Endometrium (tissue), 2 donors: ENCODE data around the gene YY1.
"Not testable (repeated sequence)": the region's sequence is repeated elsewhere in the genome, so short reads cannot be mapped to it uniquely, and the experiment has no call there.

ENCODE experiments used
- FAIRE-seq: peaks from 2 replicates; lab custom pipeline; 2012; peaks lifted over from hg19 to GRCh38; lab: Jason Lieb, UNC
- donor health status: control.
- donor health status: control.

YY1 gene

GRCh38 chr14:100296106-100296651 lies 57.2 kb downstream of the YY1 start:
- FAIRE-seq: no peak

- FAIRE-seq: not testable (repeated sequence)
Measured at GRCh38 chr14:100296729-100297128, 57.8 kb downstream of the YY1 start.

- FAIRE-seq: no peak
Measured at GRCh38 chr14:100297320-100298300, 58.7 kb downstream of the YY1 start.

- FAIRE-seq: no peak
Measured at GRCh38 chr14:100298551-100299237, 59.8 kb downstream of the YY1 start.

GRCh38 chr14:100299238-100299560 lies 60.3 kb downstream of the YY1 start:
- no peak for FAIRE-seq

GRCh38 chr14:100302616-100303015 lies 63.7 kb downstream of the YY1 start:
- FAIRE-seq: no peak

GRCh38 chr14:100303179-100303578 lies 64.2 kb downstream of the YY1 start:
- FAIRE-seq: no peak

GRCh38 chr14:100303925-100304324 lies 65.0 kb downstream of the YY1 start:
- FAIRE-seq: no peak

GRCh38 chr14:100304825-100305323 lies 65.9 kb downstream of the YY1 start:
- FAIRE-seq: no peak

- no peak for FAIRE-seq
Measured at GRCh38 chr14:100305324-100306100, 66.6 kb downstream of the YY1 start.

GRCh38 chr14:100306101-100306997 lies 67.4 kb downstream of the YY1 start, which contains the start of gene SLC25A29:
Gene SLC25A29, minus strand, starts transcription at chr14:100306444. Its CDS starts 212 bp downstream, at chr14:100306232.
- no peak for FAIRE-seq

- no peak for FAIRE-seq
Measured at GRCh38 chr14:100306998-100307765, 68.2 kb downstream of the YY1 start.

- no peak for FAIRE-seq
Measured at GRCh38 chr14:100307766-100308426, 69.0 kb downstream of the YY1 start.

GRCh38 chr14:100308427-100308792 lies 69.5 kb downstream of the YY1 start:
- FAIRE-seq: not testable (repeated sequence)

GRCh38 chr14:100309028-100309737 lies 70.2 kb downstream of the YY1 start:
- no peak for FAIRE-seq

- not testable (repeated sequence) for FAIRE-seq
Measured at GRCh38 chr14:100312110-100312876, 73.3 kb downstream of the YY1 start.

- no peak for FAIRE-seq
Measured at GRCh38 chr14:100312877-100313400, 74.0 kb downstream of the YY1 start.
